Keratinocyte (primary cell): ENCODE results near the gene FLVCR2. TPM values are rescaled to one million over a fixed set of nuclear protein-coding genes. Genes with fewer than 3 reads are reported as not detected.

Source experiments
- DNase-seq: peaks from one replicate; pipeline ENCODE4 v3.0.0-alpha.2; 2011; ENCODE audit warnings: low read depth, missing footprints, low spot score
- FAIRE-seq: peaks from 2 replicates; lab custom pipeline; 2011; peaks lifted over from hg19 to GRCh38; lab: Jason Lieb, UNC
- H2AFZ ChIP-seq: 2 replicates; pipeline ENCODE4 v1.6.0; 2012; ENCODE audit warnings: low read length, control low read depth, inconsistent platforms; ENCODE audit not compliant: control insufficient read depth
- H3K27ac ChIP-seq: 2 replicates; pipeline ENCODE4 v1.5.1; 2011; ENCODE audit warnings: low read length; ENCODE audit not compliant: control insufficient read depth, insufficient read depth
- H3K27me3 ChIP-seq: 3 replicates; pipeline ENCODE4 v1.6.0; 2011; ENCODE audit warnings: low read length; ENCODE audit not compliant: control insufficient read depth, insufficient read depth; ENCODE audit errors: extremely low read depth
- H3K36me3 ChIP-seq, 2 experiments: 2 replicates in 1 of 2; 3 replicates in 1 of 2; pipeline ENCODE4 v1.5.1; 2011; ENCODE audit warnings: low read length in 2 of 2, mild to moderate bottlenecking in 1 of 2; ENCODE audit not compliant: control insufficient read depth in 2 of 2, insufficient read depth in 2 of 2; ENCODE audit errors: extremely low read depth in 1 of 2
- H3K4me1 ChIP-seq: 3 replicates; pipeline ENCODE4 v1.5.1; 2011; ENCODE audit warnings: low read length; ENCODE audit not compliant: control insufficient read depth, insufficient read depth; ENCODE audit errors: extremely low read depth
- H3K4me2 ChIP-seq: 3 replicates; pipeline ENCODE4 v1.6.0; 2011; ENCODE audit warnings: low read depth, low read length; ENCODE audit not compliant: control insufficient read depth, insufficient read depth; ENCODE audit errors: extremely low read depth
- H3K4me3 ChIP-seq, 3 experiments: fragments of 200-600 bp in 1 of 3; sonication (generic) in 1 of 3; 2 replicates in 2 of 3; 3 replicates in 1 of 3; pipeline ENCODE4 v1.5.1; 2011 to 2016; ENCODE audit warnings: low read length in 3 of 3, mild to moderate bottlenecking in 3 of 3, control low read depth in 2 of 3, inconsistent platforms in 1 of 3, low read depth in 1 of 3, mixed read lengths in 1 of 3, mixed run types in 1 of 3, moderate library complexity in 1 of 3; ENCODE audit not compliant: control insufficient read depth in 2 of 3, insufficient read depth in 2 of 3; ENCODE audit errors: extremely low read depth in 1 of 3
- H3K79me2 ChIP-seq: 2 replicates; pipeline ENCODE4 v1.6.0; 2012; ENCODE audit warnings: low read length; ENCODE audit not compliant: control insufficient read depth, insufficient read depth
- H3K9ac ChIP-seq: 3 replicates; pipeline ENCODE4 v1.6.0; 2011; ENCODE audit warnings: low read length; ENCODE audit not compliant: control insufficient read depth, insufficient read depth; ENCODE audit errors: extremely low read depth
- H3K9me1 ChIP-seq: 3 replicates; pipeline ENCODE4 v1.6.0; 2011; ENCODE audit warnings: low read length; ENCODE audit not compliant: control insufficient read depth, insufficient read depth; ENCODE audit errors: extremely low read depth
- H3K9me3 ChIP-seq: 2 replicates; pipeline ENCODE4 v1.5.1; 2012; ENCODE audit warnings: low read depth, low read length; ENCODE audit not compliant: control insufficient read depth
- H4K20me1 ChIP-seq: 3 replicates; pipeline ENCODE4 v1.6.0; 2011; ENCODE audit warnings: low read length; ENCODE audit not compliant: control insufficient read depth, insufficient read depth; ENCODE audit errors: extremely low read depth
- CTCF ChIP-seq, 3 experiments: IDR thresholded peaks in 1 of 3; conservative IDR thresholded peaks in 1 of 3; optimal IDR thresholded peaks in 1 of 3; 2 replicates in 2 of 3; 3 replicates in 1 of 3; pipeline versions ENCODE3 to v1.5.1; 2011; ENCODE audit warnings: low read length in 3 of 3, mild to moderate bottlenecking in 3 of 3, moderate library complexity in 2 of 3, control low read depth in 1 of 3, inconsistent platforms in 1 of 3; ENCODE audit not compliant: insufficient read depth in 2 of 3; ENCODE audit errors: extremely low read depth in 1 of 3
- EZH2 ChIP-seq: IDR thresholded peaks from one replicate; pipeline ENCODE4 v1.6.1; 2012; ENCODE audit warnings: inconsistent platforms, mild to moderate bottlenecking, low read length, moderate library complexity
- dilution Hi-C: fragments of 300-500 bp; cut with MboI; formaldehyde crosslinking; loops from one replicate; pipeline ENCODE4 v1.7.0; 2020; ENCODE audit warnings: low sequenced_read_pairs; ENCODE audit not compliant: extremely low pct_ligation_motif_present
- polyA plus RNA-seq, 5 experiments: library from polyadenylated mRNA; depleted of rRNA in 3 of 5; stranded (reverse) in 3 of 5; stranded (forward) in 1 of 5; unstranded in 1 of 5; fragments of >200 nt; gene quantifications; 1 replicate in 1 of 5; 2 replicates in 3 of 5; 3 replicates in 1 of 5; pipeline versions ENCODE4 v1.2.1 to v1.2.3, GENCODE V29; 2011 to 2012; ENCODE audit warnings: missing spikeins in 2 of 5, low read depth in 1 of 5, low replicate concordance in 1 of 5

The FLVCR2 gene
- polyA plus RNA-seq, 1 donor (not counting 4 experiments of a cell fraction or from before 2014, with no cell fraction given): 0.45 TPM

DNA sequence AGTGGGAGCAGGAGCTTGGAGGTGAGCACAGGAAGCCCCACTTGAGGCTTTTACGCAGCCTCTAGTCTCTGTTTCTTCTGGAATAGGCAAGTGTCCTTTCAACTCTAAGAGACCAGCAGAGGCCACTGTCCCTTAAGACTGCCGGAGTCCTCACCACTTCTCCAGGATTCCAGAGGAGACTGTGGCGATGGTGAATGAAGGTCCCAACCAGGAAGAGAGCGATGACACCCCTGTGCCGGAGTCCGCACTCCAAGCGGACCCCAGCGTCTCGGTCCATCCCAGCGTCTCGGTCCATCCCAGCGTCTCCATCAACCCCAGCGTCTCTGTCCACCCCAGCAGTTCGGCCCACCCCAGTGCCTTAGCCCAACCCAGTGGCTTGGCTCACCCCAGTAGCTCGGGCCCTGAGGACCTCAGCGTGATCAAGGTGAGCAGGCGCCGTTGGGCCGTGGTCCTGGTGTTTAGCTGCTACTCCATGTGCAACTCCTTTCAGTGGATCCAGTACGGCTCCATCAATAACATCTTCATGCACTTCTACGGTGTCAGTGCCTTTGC, 442 bp downstream of the FLVCR2 start:
- H3K27me3 ChIP-seq: peaks cover 8% of the 10 kb centered on the region
- no peak overlapping the region for H3K9ac ChIP-seq
- H3K79me2 ChIP-seq: no peaks in the 10 kb centered on the region
- H3K9me3 ChIP-seq: no peaks in the 10 kb centered on the region
- dilution Hi-C loops: no loop called here
- H3K9me1 ChIP-seq: no peaks in the 10 kb centered on the region
- DNase-seq (no peak), FAIRE-seq (no peak)
- H3K4me2 ChIP-seq: peak overlapping the region; percentile 99
- H4K20me1 ChIP-seq: no peaks in the 10 kb centered on the region
- H3K4me1 ChIP-seq: peaks cover 8% of the 10 kb centered on the region
- H2AFZ ChIP-seq: peak overlapping the region; percentile 75
- no peaks in the 10 kb centered on the region for H3K36me3 ChIP-seq
- TF ChIP-seq EZH2 (no peak), CTCF (optimal IDR thresholded peaks at IDR 0.05 in 1 of 3, IDR thresholded peaks at IDR 0.05 in 1 of 3, conservative IDR thresholded peaks at IDR 0.05 in 1 of 3; ENCODE audit: extremely low read depth in 1 of 3, insufficient read depth in 2 of 3, low read length in 3 of 3) (no peak)
- H3K27ac ChIP-seq: no peak overlapping the region
- peak overlapping the region; percentile 44 to 73 (median 71) for H3K4me3 ChIP-seq

DNA sequence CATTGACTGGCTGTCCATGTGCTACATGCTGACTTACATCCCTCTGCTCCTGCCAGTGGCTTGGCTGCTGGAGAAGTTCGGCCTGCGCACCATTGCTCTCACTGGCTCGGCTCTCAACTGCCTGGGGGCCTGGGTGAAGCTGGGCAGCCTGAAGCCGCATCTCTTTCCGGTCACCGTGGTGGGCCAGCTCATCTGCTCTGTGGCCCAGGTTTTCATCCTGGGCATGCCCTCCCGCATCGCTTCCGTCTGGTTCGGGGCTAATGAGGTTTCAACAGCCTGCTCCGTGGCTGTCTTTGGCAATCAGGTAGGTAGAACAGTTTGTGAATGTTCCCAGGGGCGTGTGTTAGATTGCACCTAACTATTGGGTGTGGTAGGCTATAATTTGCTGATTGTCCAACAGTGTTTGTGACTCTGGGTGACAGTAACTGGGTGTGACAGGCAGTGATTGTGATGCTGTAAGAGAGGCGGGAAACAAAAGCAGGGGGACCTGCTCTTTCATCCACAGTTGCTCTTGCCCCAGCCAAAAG, 981 bp downstream of the FLVCR2 start:
- Histone ChIP-seq H3K4me1 (peaks cover 8% of the 10 kb centered on the region), H3K4me2 (peak overlapping the region; percentile 99), H3K9me3 (no peaks in the 10 kb centered on the region), H3K9me1 (no peaks in the 10 kb centered on the region), H3K9ac (no peak overlapping the region), H4K20me1 (no peaks in the 10 kb centered on the region), H3K4me3 (peak overlapping the region in 1 of 3 experiments; percentile 73), H3K79me2 (no peaks in the 10 kb centered on the region), H3K27me3 (peaks cover 8% of the 10 kb centered on the region), H3K27ac (no peak overlapping the region), H3K36me3 (no peaks in the 10 kb centered on the region), H2AFZ (no peak overlapping the region)
- FAIRE-seq (no peak), DNase-seq (no peak)
- TF ChIP-seq CTCF (optimal IDR thresholded peaks at IDR 0.05 in 1 of 3, IDR thresholded peaks at IDR 0.05 in 1 of 3, conservative IDR thresholded peaks at IDR 0.05 in 1 of 3; ENCODE audit: extremely low read depth in 1 of 3, insufficient read depth in 2 of 3, low read length in 3 of 3) (no peak), EZH2 (no peak)
- dilution Hi-C loops: no loop called here
